IMR-90 (cell line): ENCODE data around the gene KCNAB1. TPM values are rescaled to one million over a fixed set of nuclear protein-coding genes. Genes with fewer than 3 reads are reported as not detected.

Experiments used
- ATAC-seq: fragments of 200-7000 bp; cut with Tn5 transposase; 2 replicates; pipeline ENCODE4 v1.9.1; 2020; ENCODE audit warnings: low read depth, mild to moderate bottlenecking, moderate library complexity
- BruUV-seq: library from RNA; stranded (reverse); fragments of 400-500 nt; replicated peaks from 2 replicates; lab custom pipeline; 2021; lab: Mats Ljungman, UMichigan
- CTCF ChIA-PET: fragments of 300-600 bp; formaldehyde crosslinking; extraction: SDS; loops from one replicate; lab custom pipeline; 2021; ENCODE audit warnings: antibody characterized with exemption; lab: Yijun Ruan, JAX
- POLR2A ChIA-PET: fragments of 300-600 bp; sonication (Branson Sonifier 250); formaldehyde crosslinking; loops from one replicate; lab custom pipeline; 2022; ENCODE audit warnings: antibody characterized with exemption; ENCODE audit not compliant: unreplicated experiment; lab: Charles Lee
- DNase-seq: peaks from one replicate; pipeline ENCODE4 v3.0.0; 2013
- H2AFZ ChIP-seq: replicated peaks from 2 replicates; pipeline ENCODE3; 2013; ENCODE audit warnings: low read length, mild to moderate bottlenecking; ENCODE audit not compliant: poor library complexity
- H2AK5ac ChIP-seq: 2 replicates; pipeline ENCODE4 v1.6.1; 2013; ENCODE audit warnings: low read depth, low read length, inconsistent platforms
- H2AK9ac ChIP-seq: replicated peaks from 2 replicates; pipeline ENCODE3; 2013; ENCODE audit warnings: mild to moderate bottlenecking, low read depth, low read length, moderate library complexity; ENCODE audit not compliant: poor library complexity
- H2BK120ac ChIP-seq: 2 replicates; pipeline ENCODE4 v1.6.1; 2013; ENCODE audit warnings: low read depth, low read length, inconsistent platforms
- H2BK15ac ChIP-seq: 3 replicates; pipeline ENCODE4 v1.6.1; 2013; ENCODE audit warnings: low read depth, low read length, inconsistent platforms
- H2BK20ac ChIP-seq: 2 replicates; pipeline ENCODE4 v1.6.1; 2013; ENCODE audit warnings: low read depth, mild to moderate bottlenecking, inconsistent platforms, low read length, moderate library complexity
- H2BK5ac ChIP-seq: 2 replicates; pipeline ENCODE4 v1.6.1; 2013; ENCODE audit warnings: mild to moderate bottlenecking, low read depth, low read length, inconsistent platforms; ENCODE audit not compliant: poor library complexity, severe bottlenecking
- H3K14ac ChIP-seq: replicated peaks from 2 replicates; pipeline ENCODE4 v1.6.1; 2013; ENCODE audit warnings: low read depth, low read length, inconsistent platforms
- H3K18ac ChIP-seq: 2 replicates; pipeline ENCODE4 v1.6.1; 2013; ENCODE audit warnings: low read depth, low read length, control low read depth
- H3K23ac ChIP-seq: 2 replicates; pipeline ENCODE4 v1.6.1; 2013; ENCODE audit warnings: low read depth, low read length, inconsistent platforms
- H3K27ac ChIP-seq: 2 replicates; pipeline ENCODE4 v1.5.1; 2013; ENCODE audit warnings: mild to moderate bottlenecking, control low read depth, low read length; ENCODE audit not compliant: insufficient read depth
- H3K27me3 ChIP-seq: 2 replicates; pipeline ENCODE4 v1.6.1; 2013; ENCODE audit warnings: low read length; ENCODE audit not compliant: control insufficient read depth, insufficient read depth
- H3K36me3 ChIP-seq: 2 replicates; pipeline ENCODE4 v1.6.1; 2013; ENCODE audit warnings: low read length, mixed read lengths; ENCODE audit not compliant: control insufficient read depth, insufficient read depth
- H3K4ac ChIP-seq: 2 replicates; pipeline ENCODE4 v1.6.1; 2013; ENCODE audit warnings: low read depth, low read length, inconsistent platforms
- H3K4me1 ChIP-seq: 2 replicates; pipeline ENCODE4 v1.6.1; 2013; ENCODE audit warnings: low read length, mixed read lengths; ENCODE audit not compliant: control insufficient read depth, insufficient read depth
- H3K4me2 ChIP-seq: 2 replicates; pipeline ENCODE4 v1.6.1; 2013; ENCODE audit warnings: low read depth, mild to moderate bottlenecking, control low read depth, low read length, moderate library complexity
- H3K4me3 ChIP-seq: 2 replicates; pipeline ENCODE4 v1.5.1; 2013; ENCODE audit warnings: low read depth, mild to moderate bottlenecking, control low read depth, low read length, moderate library complexity; ENCODE audit not compliant: insufficient read depth
- H3K56ac ChIP-seq: 2 replicates; pipeline ENCODE4 v1.6.1; 2013; ENCODE audit warnings: low read length, inconsistent platforms; ENCODE audit not compliant: insufficient read depth; ENCODE audit errors: extremely low read depth
- H3K79me1 ChIP-seq, 2 experiments: 2 replicates each; pipeline ENCODE4 v1.6.1; 2013; ENCODE audit warnings: low read length in 2 of 2, inconsistent platforms in 1 of 2, low read depth in 1 of 2
- H3K9ac ChIP-seq: 2 replicates; pipeline ENCODE4 v1.6.1; 2013; ENCODE audit warnings: low read depth, low read length, control low read depth
- H3K9me1 ChIP-seq: 2 replicates; pipeline ENCODE4 v1.6.1; 2013; ENCODE audit warnings: low read length, inconsistent platforms; ENCODE audit not compliant: insufficient read depth
- H3K9me3 ChIP-seq: 2 replicates; pipeline ENCODE4 v1.6.1; 2013; ENCODE audit warnings: low read length; ENCODE audit not compliant: control insufficient read depth, insufficient read depth
- H4K20me1 ChIP-seq: 2 replicates; pipeline ENCODE4 v1.6.1; 2013; ENCODE audit warnings: low read length, inconsistent platforms; ENCODE audit not compliant: insufficient read depth
- H4K5ac ChIP-seq: 2 replicates; pipeline ENCODE4 v1.6.1; 2013; ENCODE audit warnings: mild to moderate bottlenecking, low read depth, low read length, control low read depth
- H4K8ac ChIP-seq, 2 experiments: 2 replicates each; pipeline ENCODE4 v1.6.1; 2013; ENCODE audit warnings: low read depth in 2 of 2, low read length in 2 of 2, control low read depth in 1 of 2, inconsistent platforms in 1 of 2
- H4K91ac ChIP-seq: 2 replicates; pipeline ENCODE4 v1.6.1; 2013; ENCODE audit warnings: low read depth, low read length, inconsistent platforms; ENCODE audit not compliant: insufficient read depth
- CHD1 ChIP-seq: IDR thresholded peaks from 2 replicates; pipeline ENCODE4 v1.6.1; 2012; ENCODE audit warnings: low read depth, low read length, improper control_type of control experiment
- FOS ChIP-seq: fragments of 150-350 bp; IDR thresholded peaks from 2 replicates; pipeline ENCODE4 v1.6.1; 2016; ENCODE audit warnings: low read depth, low read length
- MAFK ChIP-seq: IDR thresholded peaks from 2 replicates; pipeline ENCODE4 v1.6.1; 2012; ENCODE audit warnings: low read depth, low read length, improper control_type of control experiment
- MAZ ChIP-seq: IDR thresholded peaks from 2 replicates; pipeline ENCODE4 v1.6.1; 2012; ENCODE audit warnings: low read depth, mild to moderate bottlenecking, low read length, improper control_type of control experiment, moderate library complexity, borderline replicate concordance
- NFE2L2 ChIP-seq: fragments of 150-350 bp; IDR thresholded peaks from 2 replicates; pipeline ENCODE4 v1.6.1; 2016; ENCODE audit warnings: low read depth, mild to moderate bottlenecking, low read length
- POLR2A ChIP-seq: IDR thresholded peaks from 2 replicates; pipeline ENCODE4 v1.6.1; 2012; ENCODE audit warnings: mild to moderate bottlenecking, low read depth, low read length
- RAD21 ChIP-seq: IDR thresholded peaks from 2 replicates; pipeline ENCODE4 v1.6.1; 2012; ENCODE audit warnings: low read length, improper control_type of control experiment
- dilution Hi-C: fragments of 300-500 bp; cut with HindIII; formaldehyde crosslinking; loops from one replicate; pipeline ENCODE4 v1.14.3; 2018; ENCODE audit warnings: low sequenced_read_pairs; ENCODE audit not compliant: unreplicated experiment
- in situ Hi-C: fragments of 300-500 bp; cut with MboI; formaldehyde crosslinking; loops from 3 replicates; pipeline ENCODE4 v1.14.3; 2019; ENCODE audit warnings: low sequenced_read_pairs, inconsistent platforms, mixed read lengths
- intact Hi-C: fragments of 100-400 bp; cut with micrococcal nuclease; formaldehyde crosslinking; loops from 2 replicates; pipeline ENCODE4 v1.10.0; 2022
- polyA plus RNA-seq, 3 experiments: library from polyadenylated mRNA; depleted of rRNA; stranded (reverse); fragments of >200 nt; gene quantifications; 2 replicates each; pipeline ENCODE4 v1.2.3, GENCODE V29; 2012; ENCODE audit warnings: low replicate concordance in 1 of 3
- total RNA-seq: library from RNA; depleted of rRNA; stranded (reverse); fragments of >200 nt; gene quantifications from 2 replicates; pipeline ENCODE4 v1.2.3, GENCODE V29; 2012
- TF ChIP-seq, protein P1 (sequence below): fragments of 150-350 bp; IDR thresholded peaks from 2 replicates; pipeline ENCODE4 v1.6.1; 2017; ENCODE audit warnings: mild to moderate bottlenecking, antibody characterized with exemption, low read length, low read depth
- TF ChIP-seq, protein P2 (sequence below): fragments of 150-350 bp; IDR thresholded peaks from 2 replicates; pipeline ENCODE4 v1.6.1; 2016; ENCODE audit warnings: low read depth, mild to moderate bottlenecking, low read length, moderate library complexity, borderline replicate concordance

The KCNAB1 gene
- total and polyA plus RNA-seq, 2 of the 4 experiments (the other 2 are of a cell fraction), result under 0.01 to 0.07 TPM

DNA sequence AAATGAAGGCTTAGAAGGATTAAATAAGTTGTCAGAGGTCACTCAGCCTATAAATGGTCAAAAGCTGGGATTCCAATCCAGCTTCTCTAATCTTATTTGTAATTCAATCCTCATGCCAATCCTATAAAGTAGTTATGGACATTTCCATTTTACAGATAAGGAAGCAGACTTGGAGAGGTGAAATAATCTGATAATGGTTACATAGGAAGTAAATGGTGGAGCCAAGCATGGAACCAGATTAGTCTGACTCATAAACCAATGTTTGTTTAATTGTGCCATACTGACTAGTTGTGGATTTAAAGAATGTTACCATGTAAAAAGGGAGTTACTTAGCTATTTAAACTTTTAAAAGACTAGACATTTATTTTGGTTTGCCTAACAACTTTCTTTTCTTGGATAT, 59.7 kb downstream of the KCNAB1 start:
- Histone ChIP-seq H3K23ac (no peak overlapping the region), H3K9ac (no peak overlapping the region), H3K36me3 (no peaks in the 10 kb centered on the region), H2BK120ac (no peak overlapping the region), H3K4me1 (no peaks in the 10 kb centered on the region), H2BK5ac (no peak overlapping the region), H3K9me1 (no peaks in the 10 kb centered on the region), H3K4ac (no peak overlapping the region), H4K8ac (no peak overlapping the region), H3K14ac (no peak overlapping the region), H4K5ac (no peak overlapping the region), H2AFZ (no peak overlapping the region), H3K4me2 (no peak overlapping the region), H2AK9ac (no peak overlapping the region), H4K20me1 (no peaks in the 10 kb centered on the region), H4K91ac (no peak overlapping the region), H3K56ac (no peak overlapping the region), H3K79me1 (no peaks in the 10 kb centered on the region), H3K4me3 (no peak overlapping the region), H2BK15ac (no peak overlapping the region), H3K18ac (no peak overlapping the region), H3K27me3 (no peaks in the 10 kb centered on the region), H3K9me3 (no peaks in the 10 kb centered on the region), H3K27ac (no peak overlapping the region), H2AK5ac (no peak overlapping the region), H2BK20ac (no peak overlapping the region)
- in situ Hi-C loops, result no loop called here
- ATAC-seq (peak; percentile 56; the same call in 1 of the 2 replicates), DNase-seq (peak; percentile 68)
- POLR2A ChIA-PET, result no interaction called here
- intact Hi-C loops, result no loop called here
- TF ChIP-seq FOS (no peak), RAD21 (no peak), CHD1 (no peak), NFE2L2 (no peak), MAFK (no peak), MAZ (no peak), POLR2A (no peak)
- TF ChIP-seq, protein P1, sequence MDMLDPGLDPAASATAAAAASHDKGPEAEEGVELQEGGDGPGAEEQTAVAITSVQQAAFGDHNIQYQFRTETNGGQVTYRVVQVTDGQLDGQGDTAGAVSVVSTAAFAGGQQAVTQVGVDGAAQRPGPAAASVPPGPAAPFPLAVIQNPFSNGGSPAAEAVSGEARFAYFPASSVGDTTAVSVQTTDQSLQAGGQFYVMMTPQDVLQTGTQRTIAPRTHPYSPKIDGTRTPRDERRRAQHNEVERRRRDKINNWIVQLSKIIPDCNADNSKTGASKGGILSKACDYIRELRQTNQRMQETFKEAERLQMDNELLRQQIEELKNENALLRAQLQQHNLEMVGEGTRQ, result no peak
- TF ChIP-seq, protein P2, sequence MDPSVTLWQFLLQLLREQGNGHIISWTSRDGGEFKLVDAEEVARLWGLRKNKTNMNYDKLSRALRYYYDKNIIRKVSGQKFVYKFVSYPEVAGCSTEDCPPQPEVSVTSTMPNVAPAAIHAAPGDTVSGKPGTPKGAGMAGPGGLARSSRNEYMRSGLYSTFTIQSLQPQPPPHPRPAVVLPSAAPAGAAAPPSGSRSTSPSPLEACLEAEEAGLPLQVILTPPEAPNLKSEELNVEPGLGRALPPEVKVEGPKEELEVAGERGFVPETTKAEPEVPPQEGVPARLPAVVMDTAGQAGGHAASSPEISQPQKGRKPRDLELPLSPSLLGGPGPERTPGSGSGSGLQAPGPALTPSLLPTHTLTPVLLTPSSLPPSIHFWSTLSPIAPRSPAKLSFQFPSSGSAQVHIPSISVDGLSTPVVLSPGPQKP, result no peak
- no TSS peak for BruUV-seq
- dilution Hi-C loops, result no loop called here
- CTCF ChIA-PET, result interaction anchor here (1.1 kb wide), 1 partner anchor 330 kb away, joined by 3 read pairs; no protein-coding TSS in a partner anchor
